ENCODE results near the gene ZFYVE9. TPM values are rescaled to one million over a fixed set of nuclear protein-coding genes. Genes with fewer than 3 reads are reported as not detected.

The ZFYVE9 gene
- total RNA-seq, 4 donors from 2014 or later, result 35.9 to 42.9 (median 41.9) TPM

DNA sequence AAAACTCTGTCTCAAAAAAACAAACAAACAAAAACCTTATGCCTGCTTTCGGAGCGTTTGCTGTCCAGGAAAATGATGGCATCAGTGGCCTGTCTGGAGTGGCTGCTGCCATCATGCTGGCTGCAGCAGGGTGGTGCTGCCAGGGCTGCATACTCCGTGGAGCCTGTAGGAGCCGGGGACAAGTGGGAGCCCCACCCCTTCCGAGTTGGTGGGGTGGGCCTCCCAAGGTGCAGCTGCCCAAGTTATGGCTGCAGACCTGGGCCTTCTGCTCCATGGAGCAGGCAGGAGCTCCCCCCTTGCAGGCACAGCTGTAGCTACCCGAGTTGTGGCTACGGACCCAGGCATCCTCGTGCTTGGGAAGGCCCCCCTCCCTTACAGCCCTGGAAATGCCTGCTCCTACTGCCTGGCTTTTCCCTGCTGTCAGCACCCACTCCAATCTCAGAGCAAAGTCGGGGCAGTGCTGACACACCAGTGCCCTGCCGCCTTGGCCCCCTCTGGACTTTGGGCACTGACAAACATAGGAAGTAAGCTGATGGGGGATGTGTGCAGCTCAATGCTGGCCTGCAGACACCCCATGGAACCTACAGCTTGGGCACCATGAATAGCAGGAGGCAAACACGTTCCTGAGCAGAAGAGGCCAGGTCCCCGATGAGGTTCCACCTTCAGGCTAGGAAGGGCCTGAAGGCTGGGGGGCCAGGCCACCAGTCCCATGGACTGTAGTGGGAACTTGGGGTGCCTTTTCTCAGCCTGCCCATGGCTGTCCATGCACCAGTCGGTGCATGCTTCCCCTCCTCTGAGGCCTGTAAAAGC is 163.7 kb downstream of the ZFYVE9 start:
- Histone ChIP-seq H3K27ac (no peak overlapping the region), H3K27me3 (no peaks in the 10 kb centered on the region), H3K36me3 (peaks cover 0 to 9% of the 10 kb centered on the region in 2 donors), H3K4me1 (no peaks in the 10 kb centered on the region), H3K9me3 (no peaks in the 10 kb centered on the region), H3K4me3 (no peak overlapping the region)
- intact Hi-C loops (cut with DNase I; ENCODE audit: low total_unique reads), result no loop called here
- TF ChIP-seq CTCF (IDR thresholded peaks at IDR 0.05 in 4 of 5, conservative IDR thresholded peaks at IDR 0.05 in 1 of 5), result no peak
- no peak for TF ChIP-seq POLR2A (IDR thresholded peaks at IDR 0.05)
- in situ Hi-C loops (cut with MboI; ENCODE audit: low sequenced_read_pairs in 4 of 4), result no loop called here
- no peak for DNase-seq
- ATAC-seq, result no peak

DNA sequence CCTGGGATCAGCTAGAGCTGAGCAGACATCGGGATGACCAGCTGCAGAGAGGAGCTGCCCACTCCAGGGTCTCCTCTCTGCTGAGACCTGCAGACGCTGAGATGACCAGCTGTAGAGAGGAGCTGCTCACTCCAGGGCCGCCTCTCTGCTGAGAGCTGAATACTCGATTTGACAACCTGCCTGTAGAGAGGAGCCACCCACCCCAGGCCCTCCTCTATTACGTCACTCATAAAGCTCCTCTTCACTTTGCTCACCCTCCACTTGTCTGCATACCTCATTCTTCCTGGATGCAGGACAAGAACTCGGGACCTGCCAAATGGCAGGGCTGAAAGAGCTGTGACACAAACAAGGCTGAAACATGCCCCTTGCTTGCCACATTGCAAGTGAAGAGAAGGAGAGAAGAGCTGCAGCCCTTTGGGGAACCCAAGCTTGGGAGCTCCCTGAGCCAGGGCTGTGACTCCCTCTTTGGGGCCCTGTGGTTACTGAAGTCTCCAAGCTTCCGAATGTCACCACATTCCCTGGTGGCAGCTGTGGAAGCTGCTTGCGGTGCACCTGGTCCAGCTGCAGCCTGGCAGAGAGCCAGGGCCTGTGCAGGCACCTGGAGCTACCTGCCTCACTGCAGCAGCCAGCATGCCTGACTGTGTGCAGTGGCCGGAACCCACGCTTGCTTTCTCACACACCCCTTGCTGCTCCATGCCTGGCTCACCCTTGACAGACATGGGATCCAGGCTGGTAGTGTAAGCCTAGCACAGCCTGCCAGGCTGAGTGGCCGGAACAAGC is 164.5 kb downstream of the ZFYVE9 start:
- Histone ChIP-seq H3K36me3 (peaks cover 0 to 9% of the 10 kb centered on the region in 2 donors), H3K9me3 (no peaks in the 10 kb centered on the region), H3K27ac (no peak overlapping the region), H3K4me3 (no peak overlapping the region), H3K27me3 (no peaks in the 10 kb centered on the region), H3K4me1 (no peaks in the 10 kb centered on the region)
- TF ChIP-seq CTCF (IDR thresholded peaks at IDR 0.05 in 4 of 5, conservative IDR thresholded peaks at IDR 0.05 in 1 of 5) (no peak), POLR2A (IDR thresholded peaks at IDR 0.05) (no peak)
- ATAC-seq (no peak), DNase-seq (no peak)
- in situ Hi-C loops (cut with MboI; ENCODE audit: low sequenced_read_pairs in 4 of 4), result no loop called here
- intact Hi-C loops (cut with DNase I; ENCODE audit: low total_unique reads), result no loop called here

- DNase-seq (no peak), ATAC-seq (no peak)
- no peaks in the 10 kb centered on the region for H3K36me3 ChIP-seq
- in situ Hi-C loops (cut with MboI; ENCODE audit: low sequenced_read_pairs in 4 of 4) (no loop called here), intact Hi-C loops (cut with DNase I; ENCODE audit: low total_unique reads) (no loop called here)
- no peaks in the 10 kb centered on the region for H3K27me3 ChIP-seq
- H3K9me3 ChIP-seq, result no peaks in the 10 kb centered on the region
- no peaks in the 10 kb centered on the region for H3K4me1 ChIP-seq
- TF ChIP-seq POLR2A (IDR thresholded peaks at IDR 0.05) (no peak), CTCF (IDR thresholded peaks at IDR 0.05 in 4 of 5, conservative IDR thresholded peaks at IDR 0.05 in 1 of 5) (no peak)
- H3K27ac ChIP-seq, result no peak overlapping the region
- no peak overlapping the region for H3K4me3 ChIP-seq
Observed at GRCh38 chr1:52321061-52321460, 179.2 kb downstream of the ZFYVE9 start.

DNA sequence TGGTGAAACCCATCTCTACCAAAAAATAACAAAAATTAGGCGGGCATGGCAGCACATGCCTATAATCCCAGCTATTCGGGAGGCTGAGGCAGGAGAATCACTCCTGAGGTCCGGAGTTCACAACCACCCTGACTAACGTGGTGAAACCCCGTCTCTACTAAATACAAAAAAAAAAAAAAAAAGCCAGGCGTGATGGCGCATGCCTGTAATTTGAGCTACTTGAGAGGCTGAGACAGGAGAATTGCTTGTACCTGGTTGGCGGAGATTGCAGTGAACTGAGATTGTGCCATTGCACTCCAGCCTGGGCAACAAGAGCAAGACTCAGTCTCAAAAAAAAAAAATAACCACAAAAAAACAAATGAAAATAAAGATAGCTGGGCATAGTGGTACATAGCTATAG is 181.8 kb downstream of the ZFYVE9 start:
- no peak for ATAC-seq
- DNase-seq, result no peak
- H3K36me3 ChIP-seq, result no peaks in the 10 kb centered on the region
- no peaks in the 10 kb centered on the region for H3K4me1 ChIP-seq
- H3K27ac ChIP-seq, result no peak overlapping the region
- TF ChIP-seq POLR2A (IDR thresholded peaks at IDR 0.05) (no peak), CTCF (IDR thresholded peaks at IDR 0.05 in 4 of 5, conservative IDR thresholded peaks at IDR 0.05 in 1 of 5) (no peak)
- no peaks in the 10 kb centered on the region for H3K27me3 ChIP-seq
- intact Hi-C loops (cut with DNase I; ENCODE audit: low total_unique reads), result no loop called here
- in situ Hi-C loops (cut with MboI; ENCODE audit: low sequenced_read_pairs in 4 of 4), result no loop called here
- H3K9me3 ChIP-seq, result no peaks in the 10 kb centered on the region
- no peak overlapping the region for H3K4me3 ChIP-seq

Data from gastrocnemius medialis (tissue), 4 donors.